Stimulated activated CD4-positive, alpha-beta T cell treated with anti-CD3 and anti-CD28 coated beads, Interleukin-4, amount 100 ng/mL, for 4 hours (primary cell): ENCODE data around the gene SACS.
"Not testable (repeated sequence)": the region's sequence is repeated elsewhere in the genome, so short reads cannot be mapped to it uniquely, and the experiment has no call there.

Experiments used
- DNase-seq, 2 experiments: peaks; one replicate each; pipeline ENCODE4 v3.0.0-alpha.2; 2020

Gene SACS

DNA sequence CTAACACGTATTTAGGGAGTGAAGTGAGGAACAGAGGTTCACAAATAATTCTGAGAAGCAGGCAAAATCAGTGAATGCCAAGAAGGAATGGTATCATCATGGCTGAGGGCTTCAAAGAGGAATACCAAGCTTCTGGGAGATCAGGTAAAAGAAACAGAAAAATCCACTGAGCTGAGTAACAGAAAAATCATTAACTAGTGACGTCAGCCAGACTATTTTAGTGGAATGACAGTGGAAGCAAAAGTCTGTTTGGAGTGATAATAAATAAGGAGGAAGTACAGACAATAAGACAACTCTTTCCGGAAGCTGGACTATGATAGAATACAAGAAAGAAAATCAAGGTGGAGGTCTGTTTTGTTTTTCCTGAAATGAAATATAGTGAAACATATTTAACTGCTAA, 83.5 kb downstream of the SACS start:
- no peak for DNase-seq

DNA sequence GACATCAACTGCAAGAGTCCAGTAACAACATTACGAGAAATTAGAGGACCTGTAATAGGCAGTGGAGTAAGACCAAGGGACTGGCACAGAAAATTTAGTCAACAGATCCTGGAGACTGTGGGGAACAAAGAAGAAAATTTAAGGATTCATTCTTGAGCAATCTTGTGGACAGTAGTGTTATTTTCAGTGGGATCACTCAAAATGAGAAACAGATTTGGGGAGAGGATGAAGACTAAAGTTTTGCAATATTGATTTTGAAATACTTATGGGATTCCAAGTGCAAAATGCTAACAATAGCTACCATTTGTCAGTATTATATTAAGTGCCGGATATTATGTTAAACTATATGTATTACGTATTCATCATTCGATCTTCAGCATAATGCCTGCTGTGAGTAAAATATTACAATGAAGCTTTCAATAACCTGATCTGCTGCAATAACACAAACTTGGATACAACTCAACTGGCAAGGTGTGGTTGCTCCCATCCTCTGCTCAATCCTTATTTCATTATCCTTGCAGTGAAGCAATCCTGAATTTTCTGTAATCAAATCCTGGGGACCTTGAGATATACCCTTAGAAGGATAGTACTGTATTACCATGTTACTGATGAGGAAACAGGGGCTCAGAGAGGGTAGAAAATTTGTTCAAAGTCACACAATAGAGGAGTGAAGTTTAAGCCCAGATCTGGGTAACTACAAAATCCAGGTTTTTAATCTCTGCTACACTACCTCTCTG, 84.2 kb downstream of the SACS start:
- DNase-seq = no peak

DNA sequence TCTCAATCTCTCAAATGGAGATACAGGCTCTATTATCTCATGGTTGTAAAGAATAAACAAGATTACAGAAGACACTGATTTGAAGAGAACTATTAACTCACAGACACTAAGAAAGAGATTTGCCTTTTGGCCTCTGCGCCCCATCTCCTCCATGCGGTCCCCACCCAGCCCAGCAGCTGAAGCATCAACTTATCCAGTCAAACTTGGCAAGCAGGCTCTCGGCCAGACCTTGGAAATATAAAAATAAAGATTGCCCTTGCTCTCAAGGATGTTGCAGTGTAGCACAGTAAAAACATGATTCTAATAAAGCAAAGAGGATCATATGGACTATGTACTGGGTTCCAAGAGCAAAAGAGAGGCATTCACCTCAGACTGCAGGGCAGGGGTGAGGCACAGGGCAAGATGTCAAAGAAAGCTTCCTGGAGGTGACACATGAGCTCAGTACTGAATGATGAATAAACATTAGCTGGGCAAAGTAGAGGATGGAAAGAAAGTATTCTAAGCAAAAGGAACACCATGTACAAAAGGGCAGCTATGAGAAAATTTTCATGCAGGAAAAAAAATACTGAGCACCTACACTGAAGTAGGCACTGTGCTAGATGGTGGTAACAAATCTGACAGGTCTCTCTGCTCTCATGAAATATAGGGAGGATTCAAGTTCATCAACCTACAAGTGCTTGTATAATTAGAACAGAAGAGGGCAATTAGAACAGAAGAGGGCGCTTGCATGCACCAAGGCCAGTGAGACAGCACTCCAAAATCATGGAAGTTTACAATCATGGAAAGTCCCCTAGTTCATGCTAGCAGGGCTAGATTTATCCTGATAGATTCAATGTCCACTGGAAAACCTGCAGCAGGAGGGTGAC, 85.0 kb downstream of the SACS start:
- no peak for DNase-seq

DNA sequence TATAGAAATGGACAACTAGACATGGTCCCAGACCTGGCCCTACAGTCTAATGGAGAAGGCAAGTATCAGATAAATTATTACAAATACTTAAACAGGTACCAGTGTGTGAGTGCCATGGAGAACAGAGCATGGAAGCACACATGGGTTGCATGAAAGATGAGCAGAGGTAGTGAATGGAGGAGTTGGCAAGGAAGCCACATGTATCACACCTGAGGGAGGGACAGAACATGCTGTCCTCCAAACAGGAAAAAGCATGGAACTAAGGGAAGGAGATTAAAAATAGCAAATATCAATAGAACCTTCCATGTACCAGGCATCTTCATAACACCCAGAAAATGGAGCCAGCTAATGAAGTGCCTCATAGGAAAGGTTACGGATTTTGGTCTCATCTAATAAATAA, 85.9 kb downstream of the SACS start:
- no peak for DNase-seq

DNA sequence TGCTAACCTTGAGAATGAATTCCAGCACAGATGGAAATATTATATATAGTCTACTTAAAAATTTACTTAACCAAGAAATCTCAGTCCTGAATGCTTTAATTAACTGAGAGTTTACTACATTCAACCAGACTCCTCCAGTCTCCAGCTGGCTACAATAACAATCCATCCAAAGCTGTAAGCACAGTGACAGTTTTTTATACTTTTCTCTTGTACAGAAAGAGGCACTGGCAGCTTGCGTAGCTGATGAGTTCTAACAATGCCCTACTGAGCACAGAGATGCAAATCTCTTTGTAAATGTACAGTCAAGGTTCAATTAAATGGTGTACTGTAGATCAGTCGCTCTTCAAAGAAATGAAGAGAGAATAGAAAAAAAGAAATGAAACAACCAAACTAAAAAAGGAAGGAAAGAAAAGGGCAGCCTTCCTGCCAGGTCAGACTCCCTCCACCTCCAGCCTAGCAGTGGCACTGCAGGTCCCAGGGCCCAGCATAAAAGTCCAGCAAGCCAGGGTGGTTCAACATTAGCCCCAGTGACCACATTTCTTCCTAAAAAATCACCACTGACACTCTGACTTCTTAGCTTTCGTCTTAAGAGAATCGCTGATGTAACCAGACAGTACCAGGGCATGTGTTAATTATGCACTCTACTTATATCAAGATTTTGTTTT, 88.4 kb downstream of the SACS start:
- no peak for DNase-seq

DNA sequence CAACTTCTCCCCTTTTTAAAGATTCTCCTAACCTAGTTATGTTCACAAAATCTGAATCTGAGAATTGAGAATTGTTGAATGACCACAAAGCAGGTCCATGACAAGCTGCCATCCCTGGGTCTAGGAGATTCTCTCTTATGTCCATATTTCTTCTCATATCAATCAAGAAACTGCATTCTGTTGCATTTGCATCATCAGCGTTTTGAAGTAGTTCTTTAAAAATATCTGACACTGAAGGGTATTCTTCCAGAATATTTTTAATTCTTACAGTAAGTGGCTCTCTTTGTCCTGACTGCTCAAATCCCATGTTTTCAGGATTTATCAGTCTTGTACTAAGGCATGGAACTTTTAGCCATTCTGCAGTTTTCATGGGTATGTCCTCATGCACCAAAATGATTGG, 94.3 kb downstream of the SACS start:
- no peak for DNase-seq

GRCh38 chr13:23330356-23330755, 103.1 kb downstream of the SACS start:
- no peak for DNase-seq

DNA sequence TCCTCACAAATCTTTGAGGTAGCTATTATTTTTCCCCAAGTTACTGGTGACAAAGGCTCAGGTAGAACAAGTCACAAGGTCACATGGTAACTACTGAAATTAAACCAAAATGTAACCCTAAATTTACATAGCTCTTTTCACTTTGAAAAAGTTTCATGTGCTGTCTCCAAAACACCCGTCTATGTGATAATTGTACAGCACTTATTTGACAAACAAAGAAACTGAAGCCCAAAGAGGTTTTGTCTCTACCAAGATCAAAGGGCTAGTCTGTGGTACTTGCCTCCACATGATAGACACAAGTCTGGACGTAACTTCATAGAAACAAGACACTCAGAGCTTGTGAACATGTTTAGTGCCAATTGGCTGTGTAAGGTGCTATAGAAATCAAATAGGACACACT, 108.3 kb downstream of the SACS start:
- no peak for DNase-seq

GRCh38 chr13:23323946-23324709, 109.4 kb downstream of the SACS start:
- no peak for DNase-seq

DNA sequence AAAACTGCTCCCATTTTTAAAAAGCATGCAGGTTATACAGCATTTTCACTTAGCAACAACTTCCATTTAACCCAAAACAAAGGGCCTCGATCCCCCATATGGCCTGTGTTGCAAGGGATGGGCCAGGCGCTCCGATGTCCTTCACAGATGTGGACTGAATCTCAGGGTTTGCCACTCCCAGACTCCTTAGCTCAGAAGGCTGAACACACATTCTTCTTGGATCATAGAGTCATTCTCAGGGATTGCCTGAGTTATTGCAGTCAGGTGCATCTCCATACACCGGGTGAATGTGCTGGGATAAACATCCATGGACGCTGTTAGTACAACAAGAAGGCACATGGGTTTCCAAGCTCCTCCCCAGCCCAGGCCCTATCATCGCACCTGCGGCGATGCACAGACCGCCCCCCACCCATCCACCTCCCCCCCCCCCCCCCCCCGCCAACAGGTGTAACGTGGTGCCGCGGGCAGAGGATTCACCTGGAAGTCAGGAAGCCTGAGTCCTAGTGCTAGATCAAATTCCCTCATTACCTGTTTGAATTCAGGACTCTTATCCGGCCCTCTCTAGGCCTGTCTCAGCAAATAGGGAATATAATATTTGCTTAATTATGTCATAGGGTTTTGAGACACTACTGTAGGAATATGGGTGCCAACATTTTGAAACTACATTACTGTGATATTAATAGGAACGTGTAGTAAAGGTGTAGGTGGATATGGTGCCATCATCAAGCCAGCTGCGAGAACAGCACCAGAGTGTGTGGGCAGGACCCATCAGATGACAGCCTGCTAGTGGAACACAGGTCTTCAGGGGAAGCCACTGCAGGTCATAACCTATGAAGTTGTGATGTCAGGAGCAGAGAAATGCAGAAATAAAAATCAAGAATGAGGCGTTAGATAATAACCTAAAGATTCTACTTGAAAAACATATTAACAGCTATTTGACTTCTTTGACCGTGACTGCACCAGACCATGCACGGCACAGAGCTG, 110.9 kb downstream of the SACS start:
- DNase-seq = no peak

- DNase-seq = no peak
Measured at GRCh38 chr13:23321535-23322241, 111.8 kb downstream of the SACS start.

GRCh38 chr13:23320926-23321534, 112.5 kb downstream of the SACS start:
- DNase-seq = no peak

- DNase-seq = no peak
Measured at GRCh38 chr13:23319883-23320224, 113.6 kb downstream of the SACS start.

GRCh38 chr13:23314837-23315236, 118.7 kb downstream of the SACS start:
- not testable (repeated sequence) for DNase-seq

DNA sequence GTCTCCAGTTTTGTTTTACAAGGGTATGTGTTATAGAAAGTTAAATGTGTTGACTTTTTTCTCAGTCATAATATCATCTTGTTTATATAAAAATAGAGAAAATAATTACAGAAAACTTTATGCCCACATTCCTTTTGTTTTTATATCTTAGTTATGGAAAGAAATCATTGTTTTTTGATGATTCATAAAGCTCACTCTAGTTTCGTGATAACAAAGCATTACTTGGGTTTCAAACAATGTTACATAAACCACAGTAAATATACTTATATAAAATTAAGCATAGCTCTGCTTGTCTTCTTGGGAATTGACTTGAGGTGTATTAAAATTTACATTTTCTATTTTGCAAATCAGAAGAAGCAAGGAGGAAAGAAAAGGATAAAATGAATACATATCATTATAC, 140.9 kb downstream of the SACS start:
- DNase-seq = no peak

- no peak for DNase-seq
Measured at GRCh38 chr13:23289917-23290357, 143.6 kb downstream of the SACS start.

DNA sequence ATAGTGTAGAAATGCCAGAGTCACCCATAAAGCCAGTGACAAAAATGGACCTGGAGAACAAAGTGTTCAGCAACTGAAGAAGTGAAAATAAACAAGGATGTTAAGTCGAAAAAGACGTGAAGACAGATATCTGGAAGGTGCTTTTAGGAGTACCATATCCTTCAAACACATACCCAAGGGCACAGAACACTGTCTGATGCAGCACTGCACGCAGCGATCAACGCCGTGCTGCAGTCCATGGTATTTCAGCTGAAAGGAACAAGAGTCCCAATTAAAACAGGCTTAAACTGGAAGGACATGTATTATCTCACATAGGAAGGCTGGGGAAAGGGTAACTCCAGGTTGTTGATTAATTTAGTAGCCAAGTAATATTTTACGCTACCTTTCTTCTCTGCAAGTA, 144.5 kb downstream of the SACS start:
- DNase-seq = no peak

GRCh38 chr13:23288564-23288963, 144.9 kb downstream of the SACS start:
- no peak for DNase-seq

DNA sequence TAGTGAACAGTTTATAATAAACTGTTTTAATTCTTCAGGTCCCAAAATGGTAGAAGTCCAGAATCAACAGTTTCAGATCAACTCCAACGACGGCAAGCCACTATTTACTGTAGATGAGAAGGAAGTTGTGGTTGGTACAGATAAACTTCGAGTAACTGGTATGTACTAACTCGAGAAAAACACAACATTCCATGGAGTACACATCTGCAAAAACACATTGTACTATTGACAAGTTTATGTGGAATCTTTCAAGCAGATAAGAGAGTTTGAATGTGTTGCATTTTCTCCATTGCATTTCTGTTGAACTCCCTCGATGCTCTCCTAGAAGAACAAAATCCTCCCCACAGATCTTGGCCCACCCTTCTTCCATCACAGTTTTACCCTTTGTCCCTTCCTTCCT, 154.2 kb downstream of the SACS start:
- no peak for DNase-seq
